ENCODE data around the gene CRB2. TPM values are rescaled to one million over a fixed set of nuclear protein-coding genes. Genes with fewer than 3 reads are reported as not detected.

Gene CRB2
- total and polyA plus RNA-seq, 2 experiments from 2014 or later, result 8.3 to 91.7 TPM

DNA sequence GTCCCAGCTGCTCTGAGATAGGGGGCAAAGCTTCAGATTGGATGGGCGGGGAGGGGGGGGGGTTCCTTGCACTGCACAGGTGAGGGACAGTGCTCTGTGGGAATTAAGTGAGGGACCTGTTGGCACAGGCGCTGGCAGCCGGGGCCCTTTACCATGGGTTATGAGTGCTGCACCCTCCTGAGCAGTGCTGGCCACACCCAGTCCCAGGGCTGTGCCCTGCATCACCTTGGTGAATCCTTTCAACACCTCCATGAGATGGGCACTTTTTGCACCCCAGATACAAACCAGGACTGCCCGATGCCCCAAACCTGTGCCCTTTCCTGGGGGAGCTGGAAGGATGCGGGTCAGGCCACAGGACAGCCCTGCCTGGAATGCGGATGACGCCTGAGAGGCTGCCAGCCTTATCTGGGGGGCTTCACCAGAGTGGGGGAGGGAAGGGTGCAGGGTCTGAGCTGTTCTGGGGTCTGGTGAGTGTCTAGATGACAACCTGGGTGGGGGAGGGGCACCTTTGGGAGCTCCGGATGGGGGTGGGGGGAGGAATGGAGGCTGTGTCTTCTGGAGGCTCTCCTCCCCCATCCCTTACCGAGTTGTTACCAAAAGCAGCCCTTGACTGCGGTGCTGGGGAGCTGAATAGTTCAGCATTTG lies 5.2 kb downstream of the CRB2 start:
- H3K4me1 ChIP-seq (ENCODE audit: low read depth), result peaks cover 78% of the 10 kb centered on the region
- TF ChIP-seq, protein P1, sequence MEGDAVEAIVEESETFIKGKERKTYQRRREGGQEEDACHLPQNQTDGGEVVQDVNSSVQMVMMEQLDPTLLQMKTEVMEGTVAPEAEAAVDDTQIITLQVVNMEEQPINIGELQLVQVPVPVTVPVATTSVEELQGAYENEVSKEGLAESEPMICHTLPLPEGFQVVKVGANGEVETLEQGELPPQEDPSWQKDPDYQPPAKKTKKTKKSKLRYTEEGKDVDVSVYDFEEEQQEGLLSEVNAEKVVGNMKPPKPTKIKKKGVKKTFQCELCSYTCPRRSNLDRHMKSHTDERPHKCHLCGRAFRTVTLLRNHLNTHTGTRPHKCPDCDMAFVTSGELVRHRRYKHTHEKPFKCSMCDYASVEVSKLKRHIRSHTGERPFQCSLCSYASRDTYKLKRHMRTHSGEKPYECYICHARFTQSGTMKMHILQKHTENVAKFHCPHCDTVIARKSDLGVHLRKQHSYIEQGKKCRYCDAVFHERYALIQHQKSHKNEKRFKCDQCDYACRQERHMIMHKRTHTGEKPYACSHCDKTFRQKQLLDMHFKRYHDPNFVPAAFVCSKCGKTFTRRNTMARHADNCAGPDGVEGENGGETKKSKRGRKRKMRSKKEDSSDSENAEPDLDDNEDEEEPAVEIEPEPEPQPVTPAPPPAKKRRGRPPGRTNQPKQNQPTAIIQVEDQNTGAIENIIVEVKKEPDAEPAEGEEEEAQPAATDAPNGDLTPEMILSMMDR (IDR thresholded peaks at IDR 0.05; ENCODE audit: low read depth, low read length), result no peak
- H3K27me3 ChIP-seq, result no peaks in the 10 kb centered on the region
- no peaks in the 10 kb centered on the region for H3K9me3 ChIP-seq (ENCODE audit: low read depth)
- H3K4me3 ChIP-seq, result peak overlapping the region; percentile 3
- no peaks in the 10 kb centered on the region for H3K36me3 ChIP-seq
- peak overlapping the region; percentile 98 for H3K27ac ChIP-seq
- DNase-seq (ENCODE audit: low read depth in 1 of 2, low spot score in 1 of 2), result peak in 1 of 2 donors; percentile 90

DNA sequence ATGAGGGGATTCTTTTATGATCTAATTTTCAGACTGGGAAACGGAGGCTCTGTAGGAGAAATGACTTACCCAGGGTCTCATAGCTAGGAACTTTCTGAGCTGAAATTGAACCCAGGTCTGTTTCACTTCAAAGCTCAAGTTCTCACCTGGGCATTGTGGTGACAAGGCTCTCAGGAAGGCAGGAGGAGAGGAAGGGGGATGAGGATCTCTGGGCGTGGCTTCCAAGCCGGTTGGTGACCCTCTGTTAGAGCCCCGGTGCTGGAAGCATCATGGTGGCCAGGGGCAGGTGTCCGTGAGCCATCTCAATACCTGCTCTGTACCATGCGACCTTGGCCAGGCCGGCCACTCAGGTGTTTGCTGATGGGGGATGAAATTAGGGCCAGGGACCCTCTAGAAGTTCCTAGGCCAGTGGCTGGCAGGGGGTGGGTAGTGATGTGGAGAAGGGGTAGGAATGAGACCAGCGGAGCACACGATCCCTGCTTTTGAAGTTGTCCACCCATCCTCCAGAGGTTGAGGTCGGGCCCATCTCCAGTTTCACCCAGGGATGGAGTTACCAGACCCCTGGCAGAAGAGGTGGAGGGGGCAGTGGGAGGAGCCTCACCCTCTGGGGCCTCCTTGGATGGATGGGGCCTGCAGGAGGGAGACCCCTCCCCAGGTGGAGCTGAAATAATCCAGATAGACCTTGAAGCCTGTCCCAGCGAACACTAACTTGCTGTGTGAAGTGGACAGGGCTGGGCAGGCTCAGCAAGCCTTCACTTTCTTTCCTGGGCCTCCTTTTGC lies 5.9 kb downstream of the CRB2 start:
- peak in 1 of 2 donors; percentile 70 for DNase-seq (ENCODE audit: low read depth in 1 of 2, low spot score in 1 of 2)
- Histone ChIP-seq H3K4me3 (peak overlapping the region; percentile 3), H3K36me3 (no peaks in the 10 kb centered on the region), H3K9me3 (ENCODE audit: low read depth) (no peaks in the 10 kb centered on the region), H3K4me1 (ENCODE audit: low read depth) (peaks cover 73% of the 10 kb centered on the region), H3K27ac (peak overlapping the region; percentile 98), H3K27me3 (no peaks in the 10 kb centered on the region)
- TF ChIP-seq, protein P1 (IDR thresholded peaks at IDR 0.05; ENCODE audit: low read depth, low read length), result no peak

DNA sequence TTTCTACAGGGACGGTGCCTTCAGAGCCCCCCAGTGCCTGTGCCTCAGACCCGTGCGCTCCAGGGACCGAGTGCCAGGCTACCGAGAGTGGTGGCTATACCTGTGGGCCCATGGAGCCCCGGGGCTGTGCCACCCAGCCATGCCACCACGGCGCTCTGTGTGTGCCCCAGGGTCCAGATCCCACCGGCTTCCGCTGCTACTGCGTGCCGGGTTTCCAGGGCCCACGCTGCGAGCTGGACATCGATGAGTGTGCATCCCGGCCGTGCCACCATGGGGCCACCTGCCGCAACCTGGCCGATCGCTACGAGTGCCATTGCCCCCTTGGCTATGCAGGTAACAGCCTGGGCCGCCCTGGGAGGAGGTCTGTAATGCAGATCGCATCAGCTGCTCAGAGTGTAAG lies 6.9 kb downstream of the CRB2 start:
- Histone ChIP-seq H3K4me3 (no peak overlapping the region), H3K27ac (peak overlapping the region; percentile 98), H3K36me3 (no peaks in the 10 kb centered on the region), H3K27me3 (no peaks in the 10 kb centered on the region), H3K4me1 (ENCODE audit: low read depth) (peaks cover 64% of the 10 kb centered on the region), H3K9me3 (ENCODE audit: low read depth) (no peaks in the 10 kb centered on the region)
- TF ChIP-seq, protein P1 (IDR thresholded peaks at IDR 0.05; ENCODE audit: low read depth, low read length), result no peak
- no peak for DNase-seq (ENCODE audit: low read depth in 1 of 2, low spot score in 1 of 2)

DNA sequence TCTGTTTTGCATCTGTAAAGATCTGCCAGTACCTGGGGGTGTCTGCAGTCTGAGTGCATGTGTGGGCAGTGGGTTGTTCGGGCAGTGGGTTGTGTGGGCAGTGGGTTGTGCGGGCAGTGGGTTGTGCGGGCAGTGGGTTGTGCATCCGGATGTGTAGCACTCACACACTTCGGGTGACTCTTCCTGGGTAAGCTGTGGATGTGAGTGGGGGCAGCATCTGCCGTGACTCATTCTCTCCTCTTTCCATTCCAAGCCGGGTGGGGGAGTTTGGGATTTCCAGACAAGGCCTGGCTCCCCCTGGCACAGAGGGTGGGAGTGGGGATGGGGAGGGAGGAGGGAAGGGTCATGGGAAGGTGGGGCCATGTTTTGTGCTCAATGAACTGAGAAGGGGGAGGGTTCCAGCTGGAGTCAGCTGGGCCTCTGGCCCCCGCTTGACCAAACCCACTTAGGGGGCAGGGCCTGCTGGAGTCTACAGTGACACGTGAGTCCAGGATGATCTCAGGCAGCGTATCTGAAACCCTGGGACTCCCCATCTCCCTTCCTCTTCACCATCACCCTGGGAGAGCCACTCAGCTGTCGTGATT lies 8.3 kb downstream of the CRB2 start:
- no peak overlapping the region for H3K4me3 ChIP-seq
- TF ChIP-seq, protein P1 (IDR thresholded peaks at IDR 0.05; ENCODE audit: low read depth, low read length), result no peak
- H3K9me3 ChIP-seq (ENCODE audit: low read depth), result no peaks in the 10 kb centered on the region
- H3K27ac ChIP-seq, result peak overlapping the region; percentile 98
- peak in 1 of 2 donors; percentile 88 for DNase-seq (ENCODE audit: low read depth in 1 of 2, low spot score in 1 of 2)
- peaks cover 50% of the 10 kb centered on the region for H3K4me1 ChIP-seq (ENCODE audit: low read depth)
- no peaks in the 10 kb centered on the region for H3K27me3 ChIP-seq
- no peaks in the 10 kb centered on the region for H3K36me3 ChIP-seq

DNA sequence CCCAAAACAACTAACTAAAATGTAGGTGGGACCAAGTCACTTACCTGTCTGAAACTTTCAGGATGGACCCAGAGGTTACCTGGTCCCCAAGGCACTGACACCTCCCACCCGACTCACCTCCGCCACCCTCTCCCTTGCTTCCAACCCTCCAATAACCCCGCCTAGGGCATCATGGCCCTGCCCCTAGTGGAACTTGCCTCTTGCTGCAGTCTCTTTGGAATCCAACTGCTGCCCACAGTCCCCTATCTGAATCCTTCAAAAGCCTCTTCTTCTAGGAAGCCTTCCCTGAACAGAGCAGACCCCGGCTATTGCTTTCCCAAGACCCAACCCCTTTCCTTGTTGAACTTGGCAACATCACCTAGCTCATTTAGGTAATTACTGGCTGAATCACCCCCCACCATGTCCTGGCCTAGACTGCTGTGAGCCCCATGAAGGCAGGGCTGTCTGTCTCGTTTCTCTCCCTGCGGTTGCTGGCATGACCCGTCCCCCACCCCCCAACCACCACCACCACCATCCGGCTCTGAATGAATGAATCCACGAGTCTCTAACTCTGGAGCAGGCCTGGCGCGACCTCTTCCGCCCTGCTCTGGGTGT lies 9.4 kb downstream of the CRB2 start:
- H3K27me3 ChIP-seq, result no peaks in the 10 kb centered on the region
- DNase-seq (ENCODE audit: low read depth in 1 of 2, low spot score in 1 of 2), result no peak
- TF ChIP-seq, protein P1 (IDR thresholded peaks at IDR 0.05; ENCODE audit: low read depth, low read length), result peak; percentile 33
- H3K36me3 ChIP-seq, result no peaks in the 10 kb centered on the region
- peaks cover 40% of the 10 kb centered on the region for H3K4me1 ChIP-seq (ENCODE audit: low read depth)
- H3K9me3 ChIP-seq (ENCODE audit: low read depth), result no peaks in the 10 kb centered on the region
- H3K4me3 ChIP-seq, result no peak overlapping the region
- no peak overlapping the region for H3K27ac ChIP-seq
